GM12891 (cell line): ENCODE results near the gene PCK1.

Source experiments
- DNase-seq: peaks from one replicate; pipeline ENCODE4 v3.0.0; 2011; ENCODE audit warnings: low spot score; ENCODE audit not compliant: insufficient read length
- FAIRE-seq: peaks from 2 replicates; lab custom pipeline; 2011; peaks lifted over from hg19 to GRCh38; lab: Jason Lieb, UNC
- PAX5 ChIP-seq: IDR thresholded peaks from 2 replicates; pipeline ENCODE4 v1.6.1; 2011; ENCODE audit warnings: low read length, moderate library complexity, mild to moderate bottlenecking; ENCODE audit not compliant: insufficient read depth, severe bottlenecking
- POLR2A ChIP-seq: IDR thresholded peaks from 2 replicates; pipeline ENCODE4 v1.6.1; 2011; ENCODE audit warnings: low read depth, low read length, control low read depth
- POLR2AphosphoS5 ChIP-seq: IDR thresholded peaks from 2 replicates; pipeline ENCODE4 v1.6.1; 2011; ENCODE audit warnings: low read depth, low read length, control low read depth
- POU2F2 ChIP-seq: IDR thresholded peaks from 2 replicates; pipeline ENCODE4 v1.6.1; 2011; ENCODE audit warnings: low read depth, mild to moderate bottlenecking, control low read depth, low read length, moderate library complexity
- SPI1 ChIP-seq: IDR thresholded peaks from 2 replicates; pipeline ENCODE4 v1.6.1; 2011; ENCODE audit warnings: low read depth, low read length, control low read depth
- TAF1 ChIP-seq: IDR thresholded peaks from 2 replicates; pipeline ENCODE4 v1.6.1; 2011; ENCODE audit warnings: low read depth, low read length, control low read depth

The PCK1 gene

DNA sequence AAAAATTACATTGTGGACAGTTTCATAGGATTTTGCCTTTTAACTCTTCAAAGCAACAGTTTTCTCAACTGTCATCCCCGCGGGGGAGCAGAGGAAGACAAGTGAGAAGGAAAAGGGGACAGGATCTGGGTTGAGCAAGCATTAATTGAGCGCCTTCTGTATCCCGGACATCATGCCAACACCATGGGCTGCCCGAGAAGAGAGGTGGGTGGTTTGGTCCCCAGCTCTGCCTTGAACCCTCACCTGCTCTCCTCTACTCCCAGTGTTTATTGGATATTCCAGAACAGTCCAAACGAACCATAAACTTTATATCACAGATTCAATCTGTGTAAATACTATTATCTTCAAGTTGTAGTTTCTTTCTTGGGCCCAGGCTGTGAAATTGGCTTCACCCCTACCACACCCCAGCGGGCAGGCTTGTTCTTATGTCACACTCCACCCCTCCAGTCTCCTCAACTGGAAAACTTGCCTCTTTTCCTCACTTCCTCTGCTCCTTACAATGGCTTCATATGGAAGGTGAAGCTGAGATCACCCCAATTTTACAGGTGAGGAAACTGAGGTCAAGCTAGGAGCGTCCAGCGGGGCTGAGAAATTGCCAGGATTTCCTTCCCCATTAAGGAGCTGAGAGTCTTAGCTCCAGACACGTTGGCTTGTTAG lies 6.0 kb downstream of the PCK1 start:
- no peak for FAIRE-seq

DNA sequence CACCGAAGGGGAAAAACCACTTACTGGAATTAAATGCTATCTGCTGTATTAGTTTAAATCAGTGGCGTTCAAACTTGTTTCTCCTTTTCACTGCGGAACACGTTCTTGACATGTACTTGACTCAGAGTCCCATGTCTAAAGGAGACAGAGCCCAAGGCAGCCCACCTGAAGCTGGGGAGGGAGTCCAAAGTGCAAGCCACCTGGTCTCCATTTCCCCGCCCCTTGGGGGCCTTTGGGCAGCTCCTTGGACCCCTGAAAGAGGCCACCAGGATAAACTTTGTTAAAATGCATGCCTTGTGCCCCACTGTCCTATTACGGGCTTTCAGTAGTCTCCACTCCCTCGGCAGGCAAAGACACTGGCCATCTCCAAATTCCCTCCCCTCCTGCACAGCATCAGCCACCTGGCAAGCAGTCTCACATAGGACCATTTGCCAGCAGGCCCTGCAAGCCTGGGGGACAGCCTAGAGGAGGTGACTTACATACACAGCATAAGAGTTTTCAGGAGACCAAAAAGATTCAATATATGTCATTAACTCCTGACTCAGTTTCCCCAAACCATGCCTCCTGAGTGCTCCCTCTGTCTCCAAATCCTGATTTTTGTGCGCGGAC lies 6.7 kb downstream of the PCK1 start:
- DNase-seq (no peak), FAIRE-seq (no peak)
- TF ChIP-seq POLR2A (no peak), POU2F2 (no peak), POLR2AphosphoS5 (no peak), TAF1 (no peak), PAX5 (no peak), SPI1 (no peak)

More for the DNA sequence above, 6.0 kb downstream of the PCK1 start:
- TF ChIP-seq PAX5 (no peak), POLR2A (no peak), SPI1 (no peak), POU2F2 (no peak), POLR2AphosphoS5 (no peak), TAF1 (no peak)
- DNase-seq = no peak

- TF ChIP-seq POLR2A (no peak), POLR2AphosphoS5 (no peak), SPI1 (no peak), POU2F2 (no peak), TAF1 (no peak), PAX5 (no peak)
- DNase-seq (no peak), FAIRE-seq (no peak)
Measured at GRCh38 chr20:57568088-57568896, 7.4 kb downstream of the PCK1 start.

- no peak for FAIRE-seq
- no peak for DNase-seq
- TF ChIP-seq POLR2A (no peak), POU2F2 (no peak)
Measured at GRCh38 chr20:57568960-57569359, 8.1 kb downstream of the PCK1 start.

DNA sequence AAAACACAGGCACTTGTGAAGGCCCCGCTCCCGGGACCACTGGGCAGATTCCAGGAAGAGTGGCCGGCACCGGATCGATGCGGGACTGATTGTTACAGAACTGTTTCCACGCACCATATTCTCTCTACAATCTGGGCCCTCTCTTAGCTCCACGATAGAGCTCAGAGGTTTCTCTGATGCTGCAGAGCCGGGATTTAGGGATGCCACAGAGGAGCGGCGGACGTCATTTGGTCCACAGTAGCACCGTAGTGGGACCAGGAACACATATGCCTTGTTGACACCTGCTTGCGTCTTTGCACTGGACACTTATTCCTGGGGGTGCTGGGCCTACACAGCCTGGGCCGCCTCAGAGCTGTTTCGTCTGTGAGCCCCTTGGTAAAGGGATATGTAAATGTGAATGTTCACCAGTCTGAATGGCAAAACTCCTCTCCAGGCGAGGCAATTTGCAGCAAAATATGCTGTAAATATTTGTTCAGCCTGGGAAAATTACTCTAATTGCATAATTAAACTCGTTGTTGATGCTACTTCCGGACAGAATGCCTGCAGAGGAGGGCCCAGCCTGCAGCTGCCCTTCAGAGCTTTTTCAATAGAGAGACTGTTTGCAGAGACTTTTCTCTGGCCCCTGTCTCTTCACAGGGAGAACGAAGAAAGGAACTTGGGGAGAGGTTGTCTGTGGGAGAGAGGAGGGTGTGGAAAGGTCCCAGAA lies 9.4 kb downstream of the PCK1 start:
- no peak for FAIRE-seq
- DNase-seq = no peak
- no peak for TF ChIP-seq POLR2AphosphoS5

- TF ChIP-seq POLR2A = no peak
- TF ChIP-seq POU2F2 = no peak
- DNase-seq (no peak), FAIRE-seq (no peak)
Measured at GRCh38 chr20:57570920-57571319, 10.0 kb downstream of the PCK1 start.

DNA sequence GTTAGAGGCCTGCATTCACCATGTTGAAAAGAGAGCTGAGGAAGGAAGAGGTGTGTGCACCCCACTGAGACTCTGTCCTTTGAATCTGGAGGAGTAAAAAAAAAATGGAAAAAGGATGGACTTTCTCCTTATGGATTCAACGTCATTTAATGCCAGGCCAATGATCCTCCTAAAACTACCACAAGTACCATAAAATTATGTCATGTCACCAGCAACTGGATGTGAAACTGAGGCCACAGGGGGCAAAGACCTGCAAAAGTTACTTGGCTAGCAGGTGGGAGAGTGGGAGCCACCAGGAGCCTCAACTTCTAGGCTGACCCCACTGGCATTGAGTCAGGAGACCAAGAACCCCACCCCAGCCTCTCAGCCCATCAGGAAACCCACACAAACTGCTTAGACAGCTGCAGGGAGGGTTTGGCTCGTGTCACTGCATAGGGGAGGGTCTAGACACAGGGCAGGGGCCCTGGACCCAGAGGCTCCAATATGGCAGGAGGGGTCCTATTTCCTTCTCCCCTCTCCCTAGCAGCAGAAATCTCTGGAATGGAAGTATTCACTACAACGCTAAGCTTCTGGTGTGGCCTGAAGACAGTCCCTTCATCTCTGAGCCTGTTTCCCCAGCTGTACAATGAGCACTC lies 11.0 kb downstream of the PCK1 start:
- TF ChIP-seq SPI1 = no peak
- no peak for TF ChIP-seq POLR2A
- no peak for TF ChIP-seq TAF1
- TF ChIP-seq POU2F2 = no peak
- TF ChIP-seq POLR2AphosphoS5 = no peak
- no peak for TF ChIP-seq PAX5
- no peak for DNase-seq
- FAIRE-seq = no peak

- FAIRE-seq (no peak), DNase-seq (no peak)
- TF ChIP-seq POLR2AphosphoS5 = no peak
- no peak for TF ChIP-seq PAX5
- TF ChIP-seq POU2F2 = no peak
- no peak for TF ChIP-seq SPI1
- TF ChIP-seq POLR2A = no peak
- TF ChIP-seq TAF1 = no peak
Measured at GRCh38 chr20:57573242-57573641, 12.3 kb downstream of the PCK1 start.

- no peak for DNase-seq
- FAIRE-seq = no peak
- TF ChIP-seq POLR2AphosphoS5 (no peak), SPI1 (no peak), TAF1 (no peak), PAX5 (no peak), POLR2A (no peak), POU2F2 (no peak)
Measured at GRCh38 chr20:57573894-57574293, 13.0 kb downstream of the PCK1 start.
